Hepatocyte (in vitro differentiated cells): Measurements from ENCODE around the gene GPC5. TPM values are rescaled to one million over a fixed set of nuclear protein-coding genes. Genes with fewer than 3 reads are reported as not detected.

ENCODE experiments used
- DNase-seq: peaks from one replicate; pipeline ENCODE4 v3.0.0-alpha.2; 2016; ENCODE audit warnings: low spot score
- H2AFZ ChIP-seq: fragments of 200-600 bp; sonication (generic); 2 replicates; pipeline ENCODE4 v1.6.0; 2016; ENCODE audit warnings: antibody characterized with exemption, mild to moderate bottlenecking
- H3K27ac ChIP-seq: fragments of 200-600 bp; sonication (generic); 2 replicates; pipeline ENCODE4 v1.5.1; 2016; ENCODE audit warnings: mild to moderate bottlenecking
- H3K27me3 ChIP-seq: fragments of 200-600 bp; sonication (generic); 2 replicates; pipeline ENCODE4 v1.6.1; 2016
- H3K36me3 ChIP-seq: fragments of 200-600 bp; sonication (generic); replicated peaks from 2 replicates; pipeline ENCODE4 v1.5.1; 2016; ENCODE audit warnings: low read depth; ENCODE audit not compliant: insufficient read depth
- H3K4me1 ChIP-seq: fragments of 200-600 bp; sonication (generic); 2 replicates; pipeline ENCODE4 v1.5.1; 2016; ENCODE audit warnings: mild to moderate bottlenecking, moderate library complexity; ENCODE audit not compliant: insufficient read depth
- H3K4me2 ChIP-seq: fragments of 200-600 bp; sonication (generic); 2 replicates; pipeline ENCODE4 v1.6.0; 2016
- H3K4me3 ChIP-seq: fragments of 200-600 bp; sonication (generic); 2 replicates; pipeline ENCODE4 v1.5.1; 2016; ENCODE audit warnings: mild to moderate bottlenecking
- H3K79me2 ChIP-seq: fragments of 200-600 bp; sonication (generic); 2 replicates; pipeline ENCODE4 v1.6.0; 2017; ENCODE audit warnings: mild to moderate bottlenecking
- H3K9me2 ChIP-seq: fragments of 200-600 bp; sonication (generic); replicated peaks from 2 replicates; pipeline ENCODE4 v1.6.0; 2017; ENCODE audit warnings: mild to moderate bottlenecking; ENCODE audit not compliant: insufficient read depth
- H3K9me3 ChIP-seq: fragments of 200-600 bp; sonication (generic); 2 replicates; pipeline ENCODE4 v1.5.1; 2016; ENCODE audit warnings: low read depth, mild to moderate bottlenecking
- H4K20me1 ChIP-seq: fragments of 200-600 bp; sonication (generic); 2 replicates; pipeline ENCODE4 v1.6.0; 2016; ENCODE audit warnings: mild to moderate bottlenecking; ENCODE audit not compliant: insufficient read depth, poor library complexity, severe bottlenecking
- EZH2 ChIP-seq: fragments of 200-600 bp; sonication (generic); IDR thresholded peaks from 2 replicates; pipeline ENCODE4 v1.6.1; 2016; ENCODE audit warnings: antibody characterized with exemption, mild to moderate bottlenecking, borderline replicate concordance
- EZH2phosphoT487 ChIP-seq: fragments of 200-600 bp; sonication (generic); IDR thresholded peaks from one replicate; pipeline ENCODE4 v1.6.1; 2018; ENCODE audit warnings: antibody characterized with exemption, mild to moderate bottlenecking, low read depth, moderate library complexity; ENCODE audit not compliant: unreplicated experiment, severe bottlenecking
- WGBS: methylation state at CpG from one replicate; pipeline ENCODE4 v1.1.6; 2016; ENCODE audit warnings: low lambda C conversion rate; ENCODE audit errors: missing lambda C conversion rate; 5-methylcytosine and 5-hydroxymethylcytosine counted together
- polyA plus RNA-seq: library from polyadenylated mRNA; unstranded; fragments of >200 nt; fragmentation: Nextera tagmentation; extraction: Ambion mirVana; gene quantifications from 2 replicates; pipeline ENCODE4 v1.2.1, GENCODE V29; 2016
- total RNA-seq: library from RNA; depleted of rRNA; stranded (reverse); fragments of >200 nt; gene quantifications from 2 replicates; pipeline ENCODE4 v1.2.3, GENCODE V29; 2014
- TF ChIP-seq, protein P1 (sequence below): fragments of 200-600 bp; sonication (generic); IDR thresholded peaks from 2 replicates; pipeline ENCODE4 v1.5.1; 2016; ENCODE audit warnings: antibody characterized with exemption, mild to moderate bottlenecking; ENCODE audit not compliant: poor library complexity

Gene GPC5
- total and polyA plus RNA-seq, 2 experiments from 2014 or later = 3.9 to 5.4 TPM

DNA sequence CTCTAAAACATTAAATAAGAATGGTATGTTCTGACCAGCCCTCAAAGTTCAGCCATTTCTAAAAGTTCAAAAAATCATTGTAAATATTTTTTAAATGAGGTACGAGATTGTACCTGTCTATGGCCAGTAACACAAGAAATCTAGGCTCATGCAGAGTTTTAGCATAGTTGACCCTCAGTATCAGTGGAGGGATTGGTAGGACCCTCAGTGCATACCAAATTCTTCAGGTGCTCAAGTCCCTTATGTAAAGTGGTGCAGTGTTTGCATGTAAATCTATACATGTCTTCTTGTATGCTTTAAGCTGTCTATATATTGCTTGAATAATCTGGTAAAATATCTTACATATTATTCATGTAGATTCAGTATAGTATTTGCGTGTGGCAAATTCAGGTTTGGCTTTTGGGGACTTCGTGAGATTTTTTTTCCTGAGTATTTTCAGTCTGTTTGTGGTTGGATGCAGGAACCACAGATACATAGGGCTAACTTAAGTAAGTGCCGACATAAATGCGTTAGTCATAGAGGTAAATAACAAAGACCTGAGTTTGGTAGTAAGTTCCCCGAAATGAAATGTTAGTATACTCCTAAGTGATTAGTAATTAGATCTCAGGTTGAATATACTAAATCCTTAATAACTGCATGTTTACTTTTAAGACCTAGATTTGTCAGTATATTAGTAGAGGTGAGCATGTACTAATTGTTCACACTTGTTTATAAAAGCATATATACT is 43.2 kb upstream of the GPC5 start:
- TF ChIP-seq, protein P1, sequence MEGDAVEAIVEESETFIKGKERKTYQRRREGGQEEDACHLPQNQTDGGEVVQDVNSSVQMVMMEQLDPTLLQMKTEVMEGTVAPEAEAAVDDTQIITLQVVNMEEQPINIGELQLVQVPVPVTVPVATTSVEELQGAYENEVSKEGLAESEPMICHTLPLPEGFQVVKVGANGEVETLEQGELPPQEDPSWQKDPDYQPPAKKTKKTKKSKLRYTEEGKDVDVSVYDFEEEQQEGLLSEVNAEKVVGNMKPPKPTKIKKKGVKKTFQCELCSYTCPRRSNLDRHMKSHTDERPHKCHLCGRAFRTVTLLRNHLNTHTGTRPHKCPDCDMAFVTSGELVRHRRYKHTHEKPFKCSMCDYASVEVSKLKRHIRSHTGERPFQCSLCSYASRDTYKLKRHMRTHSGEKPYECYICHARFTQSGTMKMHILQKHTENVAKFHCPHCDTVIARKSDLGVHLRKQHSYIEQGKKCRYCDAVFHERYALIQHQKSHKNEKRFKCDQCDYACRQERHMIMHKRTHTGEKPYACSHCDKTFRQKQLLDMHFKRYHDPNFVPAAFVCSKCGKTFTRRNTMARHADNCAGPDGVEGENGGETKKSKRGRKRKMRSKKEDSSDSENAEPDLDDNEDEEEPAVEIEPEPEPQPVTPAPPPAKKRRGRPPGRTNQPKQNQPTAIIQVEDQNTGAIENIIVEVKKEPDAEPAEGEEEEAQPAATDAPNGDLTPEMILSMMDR = no peak
- TF ChIP-seq EZH2 (no peak), EZH2phosphoT487 (no peak)
- no peak overlapping the region for H3K4me2 ChIP-seq
- no peaks in the 10 kb centered on the region for H3K27me3 ChIP-seq
- DNase-seq = no peak
- no peak overlapping the region for H3K4me3 ChIP-seq
- peaks cover 32% of the 10 kb centered on the region for H4K20me1 ChIP-seq
- no peaks in the 10 kb centered on the region for H3K36me3 ChIP-seq
- peaks cover 25% of the 10 kb centered on the region for H3K4me1 ChIP-seq
- no peak overlapping the region for H3K27ac ChIP-seq
- peaks cover 37% of the 10 kb centered on the region for H3K79me2 ChIP-seq
- 95% methylated on average over 6 of the region's 6 CpGs for WGBS
- no peaks in the 10 kb centered on the region for H3K9me3 ChIP-seq
- H3K9me2 ChIP-seq = no peaks in the 10 kb centered on the region
- no peak overlapping the region for H2AFZ ChIP-seq

DNA sequence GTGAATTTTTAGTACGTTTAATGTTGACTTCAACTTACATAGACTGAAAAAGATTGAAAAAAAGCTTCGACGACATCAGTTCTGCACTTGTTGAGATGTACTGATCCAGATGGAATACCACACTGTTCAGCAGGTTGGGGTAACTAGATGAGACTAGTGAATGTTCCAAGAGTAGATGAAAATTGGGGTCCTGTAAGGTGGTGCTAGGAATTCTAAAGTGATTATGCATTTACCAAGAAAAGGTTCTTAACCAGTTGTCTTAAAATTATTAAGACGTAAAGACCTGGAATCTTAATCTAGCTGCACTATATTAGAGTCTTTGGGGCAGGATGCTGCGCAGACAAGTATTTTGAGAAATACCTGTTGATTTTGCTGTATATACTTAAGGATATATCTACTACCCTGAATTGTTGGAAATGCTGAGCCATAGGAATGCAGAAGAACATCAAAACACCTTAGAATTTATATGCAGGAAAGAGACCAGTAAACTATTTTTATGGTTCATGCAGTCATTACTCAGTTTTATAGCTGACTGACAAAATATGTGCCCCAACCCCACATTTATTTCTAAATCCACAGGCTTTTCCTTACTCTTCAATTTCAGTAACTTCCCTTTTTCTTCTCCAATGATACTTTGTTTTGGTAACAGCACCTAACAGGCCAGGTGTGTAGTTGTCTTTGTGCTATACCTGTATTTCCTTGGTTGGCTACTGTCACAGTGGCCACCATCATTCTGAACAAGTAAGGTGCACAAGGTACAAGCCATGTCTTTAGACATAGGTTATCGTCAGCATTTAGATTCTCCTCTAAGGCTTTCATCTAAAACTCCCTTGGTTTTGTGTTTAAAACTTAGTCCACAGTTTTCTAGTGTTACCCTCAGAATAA is 42.4 kb upstream of the GPC5 start:
- Histone ChIP-seq H3K4me2 (no peak overlapping the region), H3K27me3 (no peaks in the 10 kb centered on the region), H3K36me3 (no peaks in the 10 kb centered on the region), H3K79me2 (peaks cover 29% of the 10 kb centered on the region), H3K4me3 (no peak overlapping the region), H2AFZ (no peak overlapping the region), H4K20me1 (peaks cover 24% of the 10 kb centered on the region), H3K9me3 (no peaks in the 10 kb centered on the region), H3K4me1 (peaks cover 18% of the 10 kb centered on the region), H3K9me2 (no peaks in the 10 kb centered on the region), H3K27ac (no peak overlapping the region)
- 95% methylated on average over 6 of the region's 6 CpGs for WGBS
- TF ChIP-seq EZH2phosphoT487 (no peak), EZH2 (no peak)
- TF ChIP-seq, protein P1 = no peak
- no peak for DNase-seq

GRCh38 chr13:91356919-91357612 is 41.4 kb upstream of the GPC5 start:
- Histone ChIP-seq H3K27me3 (no peaks in the 10 kb centered on the region), H3K4me2 (no peak overlapping the region), H3K9me2 (no peaks in the 10 kb centered on the region), H4K20me1 (peaks cover 14% of the 10 kb centered on the region), H2AFZ (no peak overlapping the region), H3K9me3 (no peaks in the 10 kb centered on the region), H3K36me3 (no peaks in the 10 kb centered on the region), H3K4me3 (no peak overlapping the region), H3K27ac (no peak overlapping the region), H3K79me2 (peaks cover 19% of the 10 kb centered on the region), H3K4me1 (peaks cover 11% of the 10 kb centered on the region)
- TF ChIP-seq, protein P1 = no peak
- TF ChIP-seq EZH2phosphoT487 (no peak), EZH2 (no peak)
- WGBS = 71% methylated on average over 6 of the region's 6 CpGs
- no peak for DNase-seq
